ENCODE measurements around the gene FAM222A. TPM values are rescaled to one million over a fixed set of nuclear protein-coding genes. Genes with fewer than 3 reads are reported as not detected.

FAM222A gene
- total RNA-seq, 1 experiment from 2014 or later: 2.8 TPM

GRCh38 chr12:109793411-109793810, 79.8 kb downstream of the FAM222A start:
- H3K79me1 ChIP-seq (ENCODE audit: insufficient read depth, low read depth, low read length, poor library complexity, severe bottlenecking): no peaks in the 10 kb centered on the region
- H3K23ac ChIP-seq (ENCODE audit: insufficient read length, low read depth, low read length): no peak overlapping the region
- DNase-seq: no peak
- WGBS (ENCODE audit: extremely low coverage, insufficient read length, low lambda C conversion rate): 100% methylated on average over 1 of the region's 4 CpGs
- H3K79me2 ChIP-seq (ENCODE audit: insufficient read depth, low read length): no peaks in the 10 kb centered on the region
- H3K4ac ChIP-seq (ENCODE audit: low read depth, low read length): no peak overlapping the region
- Mint-ChIP-seq H3K4me1 (peaks cover 10 to 12% of the 10 kb centered on the region in 2 experiments), H3K27me3 (ENCODE audit: low read depth) (no peaks in the 10 kb centered on the region), H3K36me3 (ENCODE audit: insufficient read depth in 1 of 3, low read depth in 3 of 3) (peaks cover 0 to 8% (median 6%) of the 10 kb centered on the region in 3 experiments; a peak in 3 of 7 replicates), H3K9me3 (no peaks in the 10 kb centered on the region), H3K27ac (no peak overlapping the region), H3K4me3 (no peak overlapping the region)
- H3T11ph ChIP-seq (ENCODE audit: low read length): no peak overlapping the region
- no peak overlapping the region for H3K56ac ChIP-seq (ENCODE audit: insufficient read length, low read depth, low read length)
- H4K20me1 ChIP-seq (ENCODE audit: control insufficient read depth, insufficient read depth, insufficient read length): no peaks in the 10 kb centered on the region
- H3K4me1 ChIP-seq (ENCODE audit: insufficient read depth, low read length): no peaks in the 10 kb centered on the region
- no peak overlapping the region for H3K14ac ChIP-seq (ENCODE audit: insufficient read depth, low read length)
- no peak overlapping the region for H4K91ac ChIP-seq (ENCODE audit: insufficient read length, low read depth, low read length)
- no peak overlapping the region for H3K9ac ChIP-seq (ENCODE audit: extremely low read depth, insufficient read length, low read length)
- no peak overlapping the region for H2AK5ac ChIP-seq (ENCODE audit: insufficient read length, low read length)
- no peak overlapping the region for H3K4me2 ChIP-seq (ENCODE audit: insufficient read depth, insufficient read length, low read length)
- no peak overlapping the region for H2BK20ac ChIP-seq (ENCODE audit: low read depth, low read length, poor library complexity, severe bottlenecking)
- H2BK15ac ChIP-seq (ENCODE audit: low read depth, low read length): no peak overlapping the region
- H2AFZ ChIP-seq (ENCODE audit: low read length): no peak overlapping the region
- H3K23me2 ChIP-seq (ENCODE audit: insufficient read length, low read depth, low read length, poor library complexity, severe bottlenecking): no peaks in the 10 kb centered on the region
- H4K5ac ChIP-seq (ENCODE audit: insufficient read length, low read depth, low read length): no peak overlapping the region
- no peaks in the 10 kb centered on the region for H3K27me3 ChIP-seq (ENCODE audit: insufficient read depth, low read length)
- no peak overlapping the region for H3K18ac ChIP-seq (ENCODE audit: insufficient read length, low read depth, low read length)
- H2BK5ac ChIP-seq (ENCODE audit: insufficient read length, low read length): no peak overlapping the region
- H2BK120ac ChIP-seq (ENCODE audit: low read depth, low read length, poor library complexity, severe bottlenecking): no peak overlapping the region
- no peak overlapping the region for H3K27ac ChIP-seq (ENCODE audit: insufficient read length, low read depth, low read length)
- H2BK12ac ChIP-seq (ENCODE audit: insufficient read length, low read depth, low read length): no peak overlapping the region
- no peak overlapping the region for H4K8ac ChIP-seq (replicated peaks; ENCODE audit: insufficient read length, low read depth, low read length)
- H3K9me3 ChIP-seq (ENCODE audit: control insufficient read depth, low read depth, low read length): no peaks in the 10 kb centered on the region
- no peak for TF ChIP-seq CTCF (conservative IDR thresholded peaks at IDR 0.05)

All from H9 (cell line).